ENCODE data around the gene PDSS2. TPM values are rescaled to one million over a fixed set of nuclear protein-coding genes. Genes with fewer than 3 reads are reported as not detected.

Gene PDSS2
- total RNA-seq, 2 donors from 2014 or later, result 8.2 to 13.7 TPM

GRCh38 chr6:107272246-107272645, 187.1 kb downstream of the PDSS2 start:
- Mint-ChIP-seq H3K9me3 (no peaks in the 10 kb centered on the region), H3K27ac (no peak overlapping the region), H3K4me1 (peaks cover 10% of the 10 kb centered on the region), H3K4me3 (no peak overlapping the region), H3K27me3 (ENCODE audit: insufficient read depth) (no peaks in the 10 kb centered on the region), H3K36me3 (ENCODE audit: low read depth) (no peaks in the 10 kb centered on the region)
- no peaks in the 10 kb centered on the region for H3K27me3 ChIP-seq (ENCODE audit: control insufficient read depth, insufficient read depth, low read length, poor library complexity, severe bottlenecking)
- H3K9ac ChIP-seq (ENCODE audit: extremely low read depth, low read length, poor library complexity, severe bottlenecking), result no peak overlapping the region
- 88% methylated on average over 2 of the region's 2 CpGs; no CpG with 5 or more reads in 1 of the 2 experiments for WGBS, 2 experiments (ENCODE audit: insufficient coverage in 1 of 2, insufficient read length in 1 of 2)
- H3K4me1 ChIP-seq (ENCODE audit: control insufficient read depth, insufficient read depth, low read length), result peaks cover 5% of the 10 kb centered on the region
- H3K9me3 ChIP-seq (ENCODE audit: control insufficient read depth, low read length), result no peaks in the 10 kb centered on the region
- no peak overlapping the region for H3K27ac ChIP-seq (ENCODE audit: low read depth, low read length)
- H3K4me3 ChIP-seq (ENCODE audit: low read length), result no peak overlapping the region
- DNase-seq, result no peak
- TF ChIP-seq, protein P1, sequence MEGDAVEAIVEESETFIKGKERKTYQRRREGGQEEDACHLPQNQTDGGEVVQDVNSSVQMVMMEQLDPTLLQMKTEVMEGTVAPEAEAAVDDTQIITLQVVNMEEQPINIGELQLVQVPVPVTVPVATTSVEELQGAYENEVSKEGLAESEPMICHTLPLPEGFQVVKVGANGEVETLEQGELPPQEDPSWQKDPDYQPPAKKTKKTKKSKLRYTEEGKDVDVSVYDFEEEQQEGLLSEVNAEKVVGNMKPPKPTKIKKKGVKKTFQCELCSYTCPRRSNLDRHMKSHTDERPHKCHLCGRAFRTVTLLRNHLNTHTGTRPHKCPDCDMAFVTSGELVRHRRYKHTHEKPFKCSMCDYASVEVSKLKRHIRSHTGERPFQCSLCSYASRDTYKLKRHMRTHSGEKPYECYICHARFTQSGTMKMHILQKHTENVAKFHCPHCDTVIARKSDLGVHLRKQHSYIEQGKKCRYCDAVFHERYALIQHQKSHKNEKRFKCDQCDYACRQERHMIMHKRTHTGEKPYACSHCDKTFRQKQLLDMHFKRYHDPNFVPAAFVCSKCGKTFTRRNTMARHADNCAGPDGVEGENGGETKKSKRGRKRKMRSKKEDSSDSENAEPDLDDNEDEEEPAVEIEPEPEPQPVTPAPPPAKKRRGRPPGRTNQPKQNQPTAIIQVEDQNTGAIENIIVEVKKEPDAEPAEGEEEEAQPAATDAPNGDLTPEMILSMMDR (conservative IDR thresholded peaks at IDR 0.05), result no peak
- no peaks in the 10 kb centered on the region for H3K36me3 ChIP-seq (ENCODE audit: control insufficient read depth, insufficient read depth, low read length)

DNA sequence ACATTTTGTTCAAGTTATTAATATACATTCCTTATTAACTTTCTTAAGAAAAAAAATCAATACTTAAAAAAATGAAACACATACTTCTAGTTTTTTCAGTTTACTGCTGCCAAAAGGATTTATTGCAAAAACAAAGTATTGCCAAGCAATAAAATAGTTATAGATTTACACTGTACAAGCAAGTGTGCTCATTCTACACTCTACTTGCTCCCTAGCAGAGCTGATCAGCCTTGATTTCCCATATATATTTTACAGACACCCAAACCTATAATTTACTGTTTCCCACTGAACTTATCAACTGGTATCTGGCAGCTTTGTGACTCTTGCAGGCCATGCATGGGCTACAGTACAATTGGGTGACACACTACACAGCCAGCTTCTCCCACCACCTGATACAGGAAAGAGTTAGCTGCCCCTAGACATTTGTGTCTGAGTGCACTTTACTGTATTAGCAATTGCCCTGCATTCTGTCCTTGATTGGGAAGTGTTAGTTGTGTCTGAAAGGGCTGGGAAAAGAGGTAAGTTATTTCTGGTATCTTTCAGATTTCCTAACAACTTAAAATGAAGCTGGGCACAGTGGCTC, 188.1 kb downstream of the PDSS2 start:
- H3K27ac ChIP-seq (ENCODE audit: low read depth, low read length), result no peak overlapping the region

GRCh38 chr6:107267634-107268033, 191.7 kb downstream of the PDSS2 start:
- H3K9me3 Mint-ChIP-seq, result no peaks in the 10 kb centered on the region
- Histone ChIP-seq H3K4me3 (ENCODE audit: low read length) (no peak overlapping the region), H3K9ac (ENCODE audit: extremely low read depth, low read length, poor library complexity, severe bottlenecking) (no peak overlapping the region), H3K27me3 (ENCODE audit: control insufficient read depth, insufficient read depth, low read length, poor library complexity, severe bottlenecking) (no peaks in the 10 kb centered on the region), H3K27ac (ENCODE audit: low read depth, low read length) (no peak overlapping the region), H3K4me1 (ENCODE audit: control insufficient read depth, insufficient read depth, low read length) (no peaks in the 10 kb centered on the region), H3K9me3 (ENCODE audit: control insufficient read depth, low read length) (no peaks in the 10 kb centered on the region), H3K36me3 (ENCODE audit: control insufficient read depth, insufficient read depth, low read length) (no peaks in the 10 kb centered on the region)
- H3K36me3 Mint-ChIP-seq (ENCODE audit: low read depth), result no peaks in the 10 kb centered on the region
- 100% methylated on average over 1 of the region's 1 CpG; no CpG with 5 or more reads in 1 of the 2 experiments for WGBS, 2 experiments (ENCODE audit: insufficient coverage in 1 of 2, insufficient read length in 1 of 2)
- DNase-seq, result no peak
- TF ChIP-seq, protein P1 (conservative IDR thresholded peaks at IDR 0.05), result no peak
- H3K4me1 Mint-ChIP-seq, result peaks cover 20% of the 10 kb centered on the region
- no peak overlapping the region for H3K4me3 Mint-ChIP-seq
- no peak overlapping the region for H3K27ac Mint-ChIP-seq
- no peaks in the 10 kb centered on the region for H3K27me3 Mint-ChIP-seq (ENCODE audit: insufficient read depth)

More for the DNA sequence above, 188.1 kb downstream of the PDSS2 start:
- Histone ChIP-seq H3K9me3 (ENCODE audit: control insufficient read depth, low read length) (no peaks in the 10 kb centered on the region), H3K4me3 (ENCODE audit: low read length) (no peak overlapping the region), H3K4me1 (ENCODE audit: control insufficient read depth, insufficient read depth, low read length) (peaks cover 2% of the 10 kb centered on the region), H3K27me3 (ENCODE audit: control insufficient read depth, insufficient read depth, low read length, poor library complexity, severe bottlenecking) (no peaks in the 10 kb centered on the region), H3K36me3 (ENCODE audit: control insufficient read depth, insufficient read depth, low read length) (no peaks in the 10 kb centered on the region), H3K9ac (ENCODE audit: extremely low read depth, low read length, poor library complexity, severe bottlenecking) (no peak overlapping the region)
- Mint-ChIP-seq H3K36me3 (ENCODE audit: low read depth) (no peaks in the 10 kb centered on the region), H3K9me3 (no peaks in the 10 kb centered on the region), H3K4me1 (peaks cover 11% of the 10 kb centered on the region), H3K27me3 (ENCODE audit: insufficient read depth) (no peaks in the 10 kb centered on the region), H3K27ac (no peak overlapping the region), H3K4me3 (no peak overlapping the region)
- DNase-seq, result no peak
- TF ChIP-seq, protein P1 (conservative IDR thresholded peaks at IDR 0.05), result no peak
